BJ (cell line): Measurements from ENCODE around the gene NHSL2. TPM values are rescaled to one million over a fixed set of nuclear protein-coding genes. Genes with fewer than 3 reads are reported as not detected.

Experiments used
- CTCF ChIA-PET: fragments of 350-600 bp; formaldehyde crosslinking; extraction: SDS; loops from one replicate; lab custom pipeline; 2021; ENCODE audit warnings: antibody characterized with exemption, inconsistent platforms; lab: Yijun Ruan, JAX
- POLR2A ChIA-PET: fragments of 300-600 bp; sonication (Branson Sonifier 250); formaldehyde crosslinking; extraction: SDS; loops from one replicate; lab custom pipeline; 2021; ENCODE audit warnings: antibody characterized with exemption; lab: Charles Lee
- DNase-seq: peaks from one replicate; pipeline ENCODE4 v3.0.0-alpha.2; 2011; ENCODE audit warnings: low read depth
- H3K27me3 ChIP-seq: 2 replicates; pipeline ENCODE4 v1.6.0; 2011; ENCODE audit warnings: low read length; ENCODE audit not compliant: control insufficient read depth, insufficient read depth
- H3K36me3 ChIP-seq: 2 replicates; pipeline ENCODE4 v1.5.1; 2011; ENCODE audit warnings: low read length; ENCODE audit not compliant: control insufficient read depth, insufficient read depth
- H3K4me3 ChIP-seq: 2 replicates; pipeline ENCODE4 v1.5.1; 2011; ENCODE audit warnings: low read depth, mild to moderate bottlenecking, control low read depth, low read length
- CTCF ChIP-seq: IDR thresholded peaks from 2 replicates; pipeline ENCODE4 v1.5.1; 2011; ENCODE audit warnings: low read depth, mild to moderate bottlenecking, control low read depth, inconsistent platforms, low read length, moderate library complexity; ENCODE audit not compliant: insufficient read depth
- polyA plus RNA-seq: library from polyadenylated mRNA; depleted of rRNA; stranded (reverse); fragments of >200 nt; gene quantifications from 2 replicates; pipeline ENCODE4 v1.2.3, GENCODE V29; 2011; rRNA removed
- small RNA-seq: library from RNA; depleted of rRNA; stranded (forward); fragments of <200 nt; gene quantifications from one replicate; pipeline ENCODE3, GENCODE V24; 2012; ENCODE audit warnings: low replicate concordance, low read depth; ENCODE audit not compliant: insufficient read length

The NHSL2 gene
- polyA plus RNA-seq, 1 experiment = 7.9 TPM

- Histone ChIP-seq H3K36me3 (no peaks in the 10 kb centered on the region), H3K4me3 (no peak overlapping the region), H3K27me3 (no peaks in the 10 kb centered on the region)
- no peak for DNase-seq
- no peak for TF ChIP-seq CTCF
- ChIA-PET CTCF (interaction anchor here (0.5 kb wide), 1 partner anchor 305 kb away, joined by 3 read pairs; no protein-coding TSS in a partner anchor), POLR2A (no interaction called here)
Observed at GRCh38 chrX:72182924-72183323, 272.3 kb downstream of the NHSL2 start.

DNA sequence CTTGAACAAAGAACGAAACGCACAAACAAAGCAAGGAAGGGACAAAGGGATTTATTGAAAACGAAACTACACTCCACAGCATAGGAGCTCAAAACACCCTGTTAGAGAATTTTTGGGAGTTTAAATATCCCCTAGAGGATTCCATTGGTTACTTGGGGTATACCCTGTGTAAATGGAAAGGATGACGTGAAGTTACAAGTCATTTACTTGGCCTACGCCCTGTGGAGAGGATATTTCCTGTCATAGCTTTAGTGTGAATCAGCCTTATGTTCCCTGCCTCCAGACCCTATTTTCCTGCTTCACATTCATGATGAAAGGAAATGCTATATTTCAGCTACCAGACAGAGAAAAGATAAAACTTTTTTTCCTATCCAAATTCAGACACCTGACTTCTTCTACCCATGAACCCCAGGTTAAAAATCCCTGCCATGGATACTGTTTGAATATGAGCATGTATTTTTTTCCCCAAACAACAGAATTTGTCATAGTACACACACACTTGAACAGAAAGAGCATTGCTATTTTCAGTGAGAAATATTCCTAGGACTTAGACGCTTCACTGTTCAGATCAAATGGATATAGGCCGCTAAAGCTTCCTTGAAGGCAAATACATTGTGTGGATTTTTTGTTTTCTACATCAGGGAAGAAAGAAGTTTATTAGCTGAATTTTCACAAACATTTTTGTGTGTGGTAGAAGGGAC lies 291.3 kb downstream of the NHSL2 start:
- TF ChIP-seq CTCF = no peak
- H3K27me3 ChIP-seq = no peaks in the 10 kb centered on the region
- CTCF ChIA-PET = interaction anchor here (1.2 kb wide), 1 partner anchor 204 kb away, joined by 3 read pairs; no protein-coding TSS in a partner anchor
- H3K36me3 ChIP-seq = peaks cover 2% of the 10 kb centered on the region; the same call in 1 of the 2 replicates
- POLR2A ChIA-PET = interaction anchor here (0.6 kb wide), 1 partner anchor 70 kb away, joined by 4 read pairs; the partner anchor contains the start of gene RTL5
- no peak overlapping the region for H3K4me3 ChIP-seq
- peak; percentile 33 for DNase-seq

Small RNA genes within 50 kb of the gene (small RNA-seq; reads per million reads assigned to genes)
- not detected for gene RNU6-1078P

Other genes starting within 250 kb of the NHSL2 start
- gene CXorf49, start 192.6 kb upstream of the NHSL2 start, polyA plus RNA-seq = not detected in 2 replicates
- gene CXorf49B, start 147.5 kb upstream of the NHSL2 start, polyA plus RNA-seq = not detected in 2 replicates
- gene RTL5, start 221.1 kb downstream of the NHSL2 start, polyA plus RNA-seq = 1.3 and 1.5 TPM in 2 replicates